Uterus (tissue), 4 donors: ENCODE results near the gene C2orf69. TPM values are rescaled to one million over a fixed set of nuclear protein-coding genes. Genes with fewer than 3 reads are reported as not detected.

ENCODE experiments used
- DNase-seq, 2 donors: peaks; one replicate each; pipeline ENCODE4 v3.0.0-alpha.2; 2019 to 2020
- H3K27ac ChIP-seq, 2 donors: fragments of 200-600 bp; sonication (generic); 1 replicate in 1 of 2; 2 replicates in 1 of 2; pipeline ENCODE4 v1.5.1; 2016 to 2018
- H3K27me3 ChIP-seq, 2 donors: fragments of 200-600 bp; sonication (generic); one replicate each; pipeline ENCODE4 v1.5.1; 2018 to 2019; ENCODE audit warnings: control low read depth in 1 of 2
- H3K36me3 ChIP-seq, 2 donors: fragments of 200-600 bp; sonication (generic); one replicate each; pipeline ENCODE4 v1.5.1; 2019; ENCODE audit warnings: control low read depth in 1 of 2
- H3K4me1 ChIP-seq, 2 donors: fragments of 200-600 bp; sonication (generic); one replicate each; pipeline ENCODE4 v1.5.1; 2018 to 2019; ENCODE audit warnings: control low read depth in 1 of 2
- H3K4me3 ChIP-seq, 2 donors: fragments of 200-600 bp; sonication (generic); 1 replicate in 1 of 2; 2 replicates in 1 of 2; pipeline ENCODE4 v1.5.1; 2018 to 2019; ENCODE audit warnings: mild to moderate bottlenecking in 1 of 2
- H3K9me3 ChIP-seq, 2 donors: fragments of 200-600 bp; sonication (generic); one replicate each; pipeline ENCODE4 v1.5.1; 2019; ENCODE audit warnings: control low read depth in 1 of 2
- CTCF ChIP-seq, 4 experiments: fragments of 200-600 bp in 2 of 4; fragments of 450-650 bp in 2 of 4; sonication (generic) in 2 of 4; IDR thresholded peaks; one replicate each; pipeline ENCODE4 v1.5.1; 2016 to 2019; ENCODE audit warnings: antibody characterized with exemption in 4 of 4, mild to moderate bottlenecking in 2 of 4, moderate library complexity in 1 of 4
- POLR2A ChIP-seq, 2 donors: fragments of 450-650 bp; IDR thresholded peaks; one replicate each; pipeline ENCODE4 v1.6.1; 2016; ENCODE audit warnings: antibody characterized with exemption in 2 of 2, mild to moderate bottlenecking in 1 of 2, moderate library complexity in 1 of 2
- intact Hi-C: fragments of 100-400 bp; cut with DNase I; formaldehyde crosslinking; loops from one replicate; pipeline ENCODE4 v1.15.1; 2023; ENCODE audit warnings: low total_unique reads
- total RNA-seq, 4 donors: library from RNA; depleted of rRNA in 3 of 4; stranded (reverse); fragments of >200 nt in 3 of 4; gene quantifications; one replicate each; pipeline versions ENCODE4 v1.1.0 to v1.2.4, GENCODE V29; 2014 to 2023
- donor health status: DM: yes; HTN: yes; CAD: no.

The C2orf69 gene
- total RNA-seq, 4 donors from 2014 or later: 9.4 to 19.4 (median 16.5) TPM

DNA sequence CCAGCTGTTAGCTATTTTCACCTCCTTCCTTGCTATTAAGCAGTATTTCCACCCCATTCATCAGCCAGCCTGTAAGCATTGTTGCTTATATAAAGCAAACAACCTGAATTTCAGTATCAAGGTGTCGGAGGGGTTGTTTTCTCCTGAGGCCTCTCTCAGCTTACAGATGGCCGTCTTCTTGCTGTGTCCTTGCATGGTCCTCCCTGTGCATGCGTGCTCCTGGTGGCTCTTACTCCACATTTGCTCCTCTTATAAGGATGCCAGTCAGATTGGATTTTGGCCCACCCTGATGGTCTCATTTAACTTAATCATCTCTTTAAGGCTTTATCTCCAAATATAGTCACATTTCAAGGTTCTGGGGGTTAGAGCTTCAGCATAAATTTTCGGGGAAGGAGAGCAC lies 46.9 kb downstream of the C2orf69 start:
- no peak overlapping the region for H3K4me3 ChIP-seq
- no peaks in the 10 kb centered on the region for H3K36me3 ChIP-seq
- no peak overlapping the region for H3K27ac ChIP-seq
- intact Hi-C loops: no loop called here
- DNase-seq: no peak
- no peaks in the 10 kb centered on the region for H3K27me3 ChIP-seq
- TF ChIP-seq CTCF (IDR thresholded peaks at IDR 0.05) (no peak), POLR2A (IDR thresholded peaks at IDR 0.05) (no peak)
- H3K4me1 ChIP-seq: peaks cover 0 to 11% of the 10 kb centered on the region in 2 donors
- no peaks in the 10 kb centered on the region for H3K9me3 ChIP-seq

- Histone ChIP-seq H3K27ac (no peak overlapping the region), H3K36me3 (no peaks in the 10 kb centered on the region), H3K4me3 (no peak overlapping the region), H3K4me1 (peaks cover 0 to 4% of the 10 kb centered on the region in 2 donors), H3K27me3 (no peaks in the 10 kb centered on the region), H3K9me3 (no peaks in the 10 kb centered on the region)
- intact Hi-C loops: no loop called here
- DNase-seq: no peak
- no peak for TF ChIP-seq CTCF (IDR thresholded peaks at IDR 0.05)
- TF ChIP-seq POLR2A (IDR thresholded peaks at IDR 0.05): no peak
These were observed 51.1 kb downstream of the C2orf69 start for GRCh38 chr2:199962203-199962602.

- intact Hi-C loops: no loop called here
- no peaks in the 10 kb centered on the region for H3K9me3 ChIP-seq
- H3K27me3 ChIP-seq: no peaks in the 10 kb centered on the region
- no peaks in the 10 kb centered on the region for H3K4me1 ChIP-seq
- H3K4me3 ChIP-seq: no peak overlapping the region
- no peaks in the 10 kb centered on the region for H3K36me3 ChIP-seq
- H3K27ac ChIP-seq: no peak overlapping the region
- TF ChIP-seq CTCF (IDR thresholded peaks at IDR 0.05): no peak
- no peak for TF ChIP-seq POLR2A (IDR thresholded peaks at IDR 0.05)
- DNase-seq: no peak
These were observed 55.3 kb downstream of the C2orf69 start for GRCh38 chr2:199966405-199966804.

- intact Hi-C loops: no loop called here
- Histone ChIP-seq H3K27me3 (no peaks in the 10 kb centered on the region), H3K4me3 (no peak overlapping the region), H3K9me3 (no peaks in the 10 kb centered on the region), H3K36me3 (no peaks in the 10 kb centered on the region), H3K4me1 (no peaks in the 10 kb centered on the region), H3K27ac (no peak overlapping the region)
- no peak for DNase-seq
- TF ChIP-seq CTCF (IDR thresholded peaks at IDR 0.05): no peak
- TF ChIP-seq POLR2A (IDR thresholded peaks at IDR 0.05): no peak
These were observed 55.9 kb downstream of the C2orf69 start for GRCh38 chr2:199966976-199967375.

- intact Hi-C loops: no loop called here
- no peak for TF ChIP-seq CTCF (IDR thresholded peaks at IDR 0.05)
- TF ChIP-seq POLR2A (IDR thresholded peaks at IDR 0.05): no peak
- Histone ChIP-seq H3K27ac (no peak overlapping the region), H3K4me1 (no peaks in the 10 kb centered on the region), H3K9me3 (no peaks in the 10 kb centered on the region), H3K27me3 (no peaks in the 10 kb centered on the region), H3K36me3 (no peaks in the 10 kb centered on the region), H3K4me3 (no peak overlapping the region)
- no peak for DNase-seq
These were observed 57.0 kb downstream of the C2orf69 start for GRCh38 chr2:199968126-199968525.
